ENCODE measurements around the gene SUPT6H. TPM values are rescaled to one million over a fixed set of nuclear protein-coding genes. Genes with fewer than 3 reads are reported as not detected.
A peak's percentile ranks its signal among the peaks of the same experiment; 100 is the strongest.

The SUPT6H gene
- total RNA-seq, 3 donors from 2014 or later, result 47.8 to 97.7 (median 60.7) TPM

GRCh38 chr17:28643983-28644786 is 17.8 kb upstream of the SUPT6H start:
- H3K36me3 ChIP-seq (ENCODE audit: low read depth), result peaks cover 13% of the 10 kb centered on the region
- H3K4me3 ChIP-seq, result peak overlapping the region; percentile 92
- H3K4me1 ChIP-seq (ENCODE audit: low read depth), result peaks cover 35% of the 10 kb centered on the region
- TF ChIP-seq CTCF (IDR thresholded peaks at IDR 0.05), result peak; percentile 28
- no peaks in the 10 kb centered on the region for H3K9me3 ChIP-seq
- ATAC-seq, result peak; percentile 12
- intact Hi-C loops (cut with DNase I, micrococcal nuclease), result no loop called here
- peak; percentile 58 to 68 (median 63) for DNase-seq

GRCh38 chr17:28644787-28645575 is 17.0 kb upstream of the SUPT6H start, which contains the start of gene BLTP2:
Gene BLTP2 (minus strand): TSS chr17:28645158. CDS start chr17:28645056, 102 bp downstream.
- peak; percentile 96 for ATAC-seq
- peaks cover 12% of the 10 kb centered on the region for H3K36me3 ChIP-seq (ENCODE audit: low read depth)
- peak within 1 kb of the TSS; percentile 92 for H3K4me3 ChIP-seq
- intact Hi-C loops (cut with DNase I, micrococcal nuclease), result no loop called here
- H3K9me3 ChIP-seq, result no peaks in the 10 kb centered on the region
- DNase-seq, result peak; percentile 95 to 99 (median 98)
- no peak for TF ChIP-seq CTCF (IDR thresholded peaks at IDR 0.05)
- H3K4me1 ChIP-seq (ENCODE audit: low read depth), result peaks cover 35% of the 10 kb centered on the region

DNA sequence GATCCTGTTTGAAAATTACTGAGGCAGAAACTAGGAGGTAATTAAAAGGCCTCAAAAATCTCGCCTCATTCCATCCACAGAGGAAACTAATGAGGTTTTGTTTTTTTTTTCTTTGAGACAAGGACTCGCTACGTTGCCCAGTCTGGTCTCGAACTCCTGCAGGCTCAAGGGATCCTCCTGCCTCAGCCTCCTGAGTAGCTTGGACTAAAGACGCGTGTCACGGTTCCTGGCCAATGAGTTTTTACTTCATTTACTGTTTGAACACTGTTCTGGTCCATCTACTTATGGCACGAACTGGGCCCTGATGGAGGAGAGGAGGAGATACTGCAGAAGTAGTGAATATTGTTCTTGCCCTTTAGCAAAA is 16.4 kb upstream of the SUPT6H start:
- DNase-seq, result peak in 2 of 3 donors; percentile 40 to 45
- Histone ChIP-seq H3K4me1 (ENCODE audit: low read depth) (peaks cover 35% of the 10 kb centered on the region), H3K4me3 (peak overlapping the region; percentile 92), H3K9me3 (no peaks in the 10 kb centered on the region), H3K36me3 (ENCODE audit: low read depth) (peaks cover 12% of the 10 kb centered on the region)
- intact Hi-C loops (cut with DNase I, micrococcal nuclease), result no loop called here
- ATAC-seq, result peak; percentile 1
- TF ChIP-seq CTCF (IDR thresholded peaks at IDR 0.05), result no peak

GRCh38 chr17:28646039-28646754 is 15.8 kb upstream of the SUPT6H start:
- no peaks in the 10 kb centered on the region for H3K9me3 ChIP-seq
- no peak overlapping the region for H3K4me3 ChIP-seq
- DNase-seq (peak in 2 of 3 donors; percentile 43 to 46), ATAC-seq (peak; percentile 44)
- peaks cover 35% of the 10 kb centered on the region for H3K4me1 ChIP-seq (ENCODE audit: low read depth)
- peaks cover 10% of the 10 kb centered on the region for H3K36me3 ChIP-seq (ENCODE audit: low read depth)
- TF ChIP-seq CTCF (IDR thresholded peaks at IDR 0.05), result no peak
- intact Hi-C loops (cut with DNase I, micrococcal nuclease), result no loop called here

DNA sequence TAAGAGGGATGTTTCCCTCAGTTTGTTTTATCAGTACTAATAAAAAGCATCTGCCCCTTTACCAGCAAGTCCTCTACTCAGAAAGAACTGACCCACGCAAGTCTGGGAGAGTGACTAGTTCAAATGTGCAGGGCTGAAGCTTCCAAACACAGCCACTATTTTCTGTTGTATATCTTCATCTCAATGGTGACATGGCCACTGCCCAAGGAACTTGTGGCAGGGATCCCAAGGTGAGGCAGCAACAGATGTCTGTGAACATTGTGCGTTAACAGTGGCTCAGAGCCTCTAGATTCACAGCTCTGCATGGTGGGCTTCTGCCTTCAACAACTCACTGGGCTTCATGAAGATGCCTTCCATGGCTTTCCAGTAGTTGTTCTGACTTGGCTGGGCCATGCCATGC is 13.3 kb upstream of the SUPT6H start:
- peaks cover 27% of the 10 kb centered on the region for H3K4me1 ChIP-seq (ENCODE audit: low read depth)
- DNase-seq, result no peak
- no peak overlapping the region for H3K4me3 ChIP-seq
- H3K9me3 ChIP-seq, result no peaks in the 10 kb centered on the region
- no peak for ATAC-seq
- no peak for TF ChIP-seq CTCF (IDR thresholded peaks at IDR 0.05)
- intact Hi-C loops (cut with DNase I, micrococcal nuclease), result no loop called here
- no peaks in the 10 kb centered on the region for H3K36me3 ChIP-seq (ENCODE audit: low read depth)
